HepG2 (cell line): ENCODE data around the gene ZFHX3. TPM values are rescaled to one million over a fixed set of nuclear protein-coding genes. Genes with fewer than 3 reads are reported as not detected.

Experiments
- ATAC-seq: fragments of 200-7000 bp; cut with Tn5 transposase; 3 replicates; pipeline ENCODE4 v1.9.1; 2020; ENCODE audit warnings: mild to moderate bottlenecking, moderate library complexity
- BruUV-seq: library from RNA; stranded (reverse); fragments of 400-500 nt; replicated peaks from 2 replicates; lab custom pipeline; 2021; lab: Mats Ljungman, UMichigan
- CTCF ChIA-PET: fragments of 300-600 bp; formaldehyde crosslinking; extraction: SDS; loops from one replicate; lab custom pipeline; 2021; ENCODE audit warnings: low total read pairs, inconsistent platforms, low intra/inter-chr PET ratio; lab: Yijun Ruan, JAX
- POLR2A ChIA-PET: fragments of 350-600 bp; sonication (Branson Sonifier 250); formaldehyde crosslinking; loops from one replicate; lab custom pipeline; 2020; ENCODE audit warnings: antibody characterized with exemption, inconsistent platforms; lab: Yijun Ruan, JAX
- DNase-seq: peaks from one replicate; pipeline ENCODE4 v3.0.0-alpha.2; 2015; ENCODE audit warnings: low spot score
- FAIRE-seq: peaks from 3 replicates; lab custom pipeline; 2011; peaks lifted over from hg19 to GRCh38; lab: Jason Lieb, UNC
- H2AFZ ChIP-seq: one replicate; pipeline ENCODE4 v1.6.1; 2011; ENCODE audit warnings: low read length, inconsistent platforms
- H3K27ac ChIP-seq: fragments of 300-600 bp; 3 replicates; pipeline ENCODE4 v1.8.0; 2011; ENCODE audit warnings: mixed run types, mild to moderate bottlenecking, mixed read lengths, low read length, inconsistent platforms; ENCODE audit not compliant: insufficient read depth; ENCODE audit errors: extremely low read length
- H3K27me3 ChIP-seq, 2 experiments: fragments of 200-600 bp in 1 of 2; 2 replicates in 1 of 2; 3 replicates in 1 of 2; pipeline versions ENCODE4 v1.6.0 to v1.8.0; 2011; ENCODE audit warnings: low read length in 2 of 2, mild to moderate bottlenecking in 2 of 2, moderate library complexity in 2 of 2, inconsistent platforms in 1 of 2; ENCODE audit not compliant: insufficient read depth in 2 of 2, control insufficient read depth in 1 of 2
- H3K36me3 ChIP-seq, 2 experiments: fragments of 200-600 bp in 1 of 2; replicated peaks in 1 of 2; 2 replicates in 1 of 2; 3 replicates in 1 of 2; pipeline versions ENCODE4 v1.5.1 to v1.8.0; 2011; ENCODE audit warnings: low read length in 2 of 2, inconsistent platforms in 1 of 2; ENCODE audit not compliant: insufficient read depth in 2 of 2, control insufficient read depth in 1 of 2
- H3K4me1 ChIP-seq: 2 replicates; pipeline ENCODE4 v1.5.1; 2012; ENCODE audit warnings: low read length, inconsistent platforms; ENCODE audit not compliant: insufficient read depth
- H3K4me2 ChIP-seq: 2 replicates; pipeline ENCODE4 v1.6.0; 2011; ENCODE audit warnings: low read depth, low read length, inconsistent platforms
- H3K4me3 ChIP-seq, 3 experiments: fragments of 200-600 bp in 1 of 3; sonication (generic), shearing (Covaris generic) in 1 of 3; replicated peaks in 1 of 3; 2 replicates each; pipeline ENCODE4 v1.5.1; 2011 to 2016; ENCODE audit warnings: low read length in 3 of 3, inconsistent platforms in 2 of 3, low read depth in 2 of 3, mild to moderate bottlenecking in 2 of 3, control low read depth in 1 of 3, mixed read lengths in 1 of 3; ENCODE audit not compliant: insufficient read depth in 1 of 3
- H3K79me2 ChIP-seq: one replicate; pipeline ENCODE4 v1.6.1; 2011; ENCODE audit warnings: low read length, inconsistent platforms; ENCODE audit not compliant: insufficient read depth
- H3K9ac ChIP-seq: 2 replicates; pipeline ENCODE4 v1.6.0; 2011; ENCODE audit warnings: mild to moderate bottlenecking, low read depth, low read length, inconsistent platforms; ENCODE audit not compliant: insufficient read depth
- H3K9me3 ChIP-seq: 2 replicates; pipeline ENCODE4 v1.5.1; 2012; ENCODE audit warnings: mild to moderate bottlenecking, low read length
- H4K20me1 ChIP-seq: 2 replicates; pipeline ENCODE4 v1.6.0; 2011; ENCODE audit warnings: inconsistent platforms, mild to moderate bottlenecking, low read length, moderate library complexity; ENCODE audit not compliant: insufficient read depth
- CBFB ChIP-seq: sonication (generic); formaldehyde crosslinking; IDR thresholded peaks from 2 replicates; pipeline ENCODE4 v1.4.0; 2020; ENCODE audit warnings: missing genetic modification reagents
- KLF9 ChIP-seq: IDR thresholded peaks from 2 replicates; pipeline ENCODE4 v1.6.1; 2016; ENCODE audit warnings: low read depth
- TBX2 ChIP-seq: sonication (generic); formaldehyde crosslinking; IDR thresholded peaks from 2 replicates; pipeline ENCODE4 v1.5.0; 2020; ENCODE audit warnings: missing genetic modification reagents, mild to moderate bottlenecking, borderline replicate concordance
- ZNF296 ChIP-seq: sonication (generic); formaldehyde crosslinking; conservative IDR thresholded peaks from 2 replicates; pipeline ENCODE4 v1.5.0; 2020; ENCODE audit warnings: mild to moderate bottlenecking, missing genetic modification reagents
- WGBS: methylation state at CpG from one replicate; pipeline ENCODE4 v1.1.6; 2017; ENCODE audit warnings: low lambda C conversion rate; 5-methylcytosine and 5-hydroxymethylcytosine counted together
- in situ Hi-C: cut with HindIII; loops from 2 replicates; pipeline ENCODE4 v1.10.0; 2017; ENCODE audit warnings: low pct_unique_long_range_greater_than_20kb; ENCODE audit not compliant: extremely low pct_ligation_motif_present
- intact Hi-C: fragments of 100-400 bp; cut with micrococcal nuclease; formaldehyde crosslinking; loops from one replicate; pipeline ENCODE4 v1.10.0; 2022; ENCODE audit not compliant: unreplicated experiment
- polyA plus RNA-seq, 8 experiments: library from polyadenylated mRNA; depleted of rRNA in 3 of 8; stranded (reverse) in 7 of 8; unstranded in 1 of 8; fragments of >200 nt; fragmentation: Illumina TruSeq in 4 of 8; extraction: Trizol in 4 of 8; gene quantifications; 2 replicates each; pipeline versions ENCODE4 v1.2.1 to v1.2.3, GENCODE V29; 2011 to 2016; ENCODE audit warnings: low read depth in 4 of 8, missing spikeins in 1 of 8, mixed read lengths in 1 of 8; ENCODE audit not compliant: insufficient read depth in 1 of 8
- total RNA-seq, 5 experiments: library from RNA; depleted of rRNA; stranded (reverse); fragments of >200 nt; fragmentation: Illumina TruSeq; extraction: Trizol; gene quantifications; 2 replicates each; pipeline ENCODE4 v1.2.3, GENCODE V29; 2016; ENCODE audit warnings: low read depth in 1 of 5
- TF ChIP-seq, protein P1 (sequence below): sonication (generic); formaldehyde crosslinking; IDR thresholded peaks from 2 replicates; pipeline ENCODE4 v1.5.0; 2020; ENCODE audit warnings: missing genetic modification reagents
- TF ChIP-seq, protein P2 (sequence below): IDR thresholded peaks from 2 replicates; pipeline ENCODE4 v1.6.1; 2012; ENCODE audit warnings: inconsistent platforms
- TF ChIP-seq, protein P3 (sequence below): sonication (generic); formaldehyde crosslinking; IDR thresholded peaks from 2 replicates; pipeline ENCODE4 v1.4.0; 2020; ENCODE audit warnings: low read depth, mild to moderate bottlenecking, missing genetic modification reagents
- TF ChIP-seq, protein P4 (sequence below): sonication (generic); formaldehyde crosslinking; IDR thresholded peaks from 2 replicates; pipeline ENCODE4 v1.5.1; 2020; ENCODE audit warnings: mild to moderate bottlenecking, missing genetic modification reagents, borderline replicate concordance
- TF ChIP-seq, protein P5 (sequence below): IDR thresholded peaks from 2 replicates; pipeline ENCODE4 v1.6.1; 2016; ENCODE audit warnings: missing genetic modification reagents, missing compliant biosample characterization
- TF ChIP-seq, protein P6 (sequence below): sonication (generic); formaldehyde crosslinking; IDR thresholded peaks from 2 replicates; pipeline ENCODE4 v1.4.0; 2020; ENCODE audit warnings: missing genetic modification reagents, mild to moderate bottlenecking, borderline replicate concordance
- TF ChIP-seq, protein P7 (sequence below): sonication (generic); formaldehyde crosslinking; IDR thresholded peaks from 2 replicates; pipeline ENCODE4 v1.9.0; 2022; ENCODE audit warnings: missing genetic modification reagents, mild to moderate bottlenecking, borderline replicate concordance

Gene ZFHX3
- total and polyA plus RNA-seq, 2 of the 13 experiments (the other 11 are each of a cell fraction or from before 2014, with no cell fraction given) = 5.0 to 6.0 TPM

DNA sequence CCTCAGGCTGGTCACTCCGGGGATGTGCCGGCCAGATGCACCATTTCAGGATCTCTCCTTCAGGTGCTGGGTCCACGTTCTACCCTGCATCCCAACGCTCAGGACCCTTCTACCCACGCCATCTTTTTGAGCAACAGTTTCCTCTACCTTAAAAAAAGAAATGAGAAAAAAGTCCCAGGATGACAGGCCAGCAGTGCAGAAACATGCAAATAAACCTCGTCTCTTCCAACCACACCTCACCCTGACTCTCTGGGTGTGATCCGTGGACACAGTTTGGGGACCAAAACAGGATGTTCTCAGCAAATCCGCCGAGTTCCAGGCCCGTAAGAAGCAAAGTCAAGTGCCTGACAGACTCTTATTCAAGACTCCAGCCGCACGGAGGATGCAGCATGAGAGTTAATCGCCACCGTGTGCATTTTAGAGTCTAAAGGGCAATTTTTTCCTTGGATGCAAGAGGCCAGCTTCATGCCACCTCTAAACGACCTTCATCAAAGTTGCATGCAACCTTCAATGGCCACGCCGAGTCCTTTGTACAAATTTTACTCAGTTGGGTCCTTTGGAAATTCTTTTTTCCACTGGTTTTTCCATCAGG is 99.6 kb downstream of the ZFHX3 start:
- CTCF ChIA-PET = interaction anchor here (0.5 to 1.1 kb wide), 2 partner anchors 13 to 116 kb away, joined by 3 read pairs; no protein-coding TSS in a partner anchor
- H3K4me3 ChIP-seq = no peak overlapping the region
- POLR2A ChIA-PET = no interaction called here
- ATAC-seq (no peak), FAIRE-seq (peak; percentile 8), DNase-seq (no peak)
- intact Hi-C loops = loop anchor here (1.0 kb wide), 2 partner anchors 71 to 116 kb away; no protein-coding TSS in a partner anchor
- TSS peak; percentile 20 for BruUV-seq
- H3K9ac ChIP-seq = no peak overlapping the region
- H3K9me3 ChIP-seq = no peaks in the 10 kb centered on the region
- in situ Hi-C loops = loop anchor here (5.0 kb wide), 1 partner anchor 99 kb away; the partner anchor contains the start of gene ZFHX3
- peak overlapping the region; percentile 46; the same call in 1 of the 2 replicates for H3K4me2 ChIP-seq
- no peaks in the 10 kb centered on the region for H3K27me3 ChIP-seq
- H3K79me2 ChIP-seq = peaks cover 53% of the 10 kb centered on the region
- peaks cover 34 to 70% of the 10 kb centered on the region in 2 experiments for H3K36me3 ChIP-seq
- H4K20me1 ChIP-seq = peaks cover 13% of the 10 kb centered on the region; the same call in 1 of the 2 replicates
- WGBS = 80% methylated on average over 17 of the region's 17 CpGs
- no peak overlapping the region for H2AFZ ChIP-seq
- peaks cover 36% of the 10 kb centered on the region for H3K4me1 ChIP-seq
- H3K27ac ChIP-seq = peak overlapping the region; percentile 31
- TF ChIP-seq ZNF296 = no peak
- peak; percentile 6; the same call in 1 of the 2 replicates for TF ChIP-seq CBFB (CRISPR knock-in tag)
- TF ChIP-seq, protein P1, sequence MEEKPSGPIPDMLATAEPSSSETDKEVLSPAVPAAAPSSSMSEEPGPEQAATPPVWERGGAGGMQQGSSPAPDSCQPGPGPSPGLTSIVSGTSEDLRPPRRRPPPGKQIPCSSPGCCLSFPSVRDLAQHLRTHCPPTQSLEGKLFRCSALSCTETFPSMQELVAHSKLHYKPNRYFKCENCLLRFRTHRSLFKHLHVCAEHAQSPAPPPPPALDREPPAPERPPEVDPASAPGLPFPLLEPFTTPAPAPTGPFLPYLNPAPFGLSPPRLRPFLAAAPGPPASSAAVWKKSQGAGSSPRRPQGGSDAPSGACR = peak; percentile 34; the same call in 1 of the 2 replicates
- TF ChIP-seq, protein P2, sequence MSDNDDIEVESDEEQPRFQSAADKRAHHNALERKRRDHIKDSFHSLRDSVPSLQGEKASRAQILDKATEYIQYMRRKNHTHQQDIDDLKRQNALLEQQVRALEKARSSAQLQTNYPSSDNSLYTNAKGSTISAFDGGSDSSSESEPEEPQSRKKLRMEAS = no peak
- TF ChIP-seq, protein P3, sequence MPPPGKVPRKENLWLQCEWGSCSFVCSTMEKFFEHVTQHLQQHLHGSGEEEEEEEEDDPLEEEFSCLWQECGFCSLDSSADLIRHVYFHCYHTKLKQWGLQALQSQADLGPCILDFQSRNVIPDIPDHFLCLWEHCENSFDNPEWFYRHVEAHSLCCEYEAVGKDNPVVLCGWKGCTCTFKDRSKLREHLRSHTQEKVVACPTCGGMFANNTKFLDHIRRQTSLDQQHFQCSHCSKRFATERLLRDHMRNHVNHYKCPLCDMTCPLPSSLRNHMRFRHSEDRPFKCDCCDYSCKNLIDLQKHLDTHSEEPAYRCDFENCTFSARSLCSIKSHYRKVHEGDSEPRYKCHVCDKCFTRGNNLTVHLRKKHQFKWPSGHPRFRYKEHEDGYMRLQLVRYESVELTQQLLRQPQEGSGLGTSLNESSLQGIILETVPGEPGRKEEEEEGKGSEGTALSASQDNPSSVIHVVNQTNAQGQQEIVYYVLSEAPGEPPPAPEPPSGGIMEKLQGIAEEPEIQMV = no peak
- TF ChIP-seq, protein P4, sequence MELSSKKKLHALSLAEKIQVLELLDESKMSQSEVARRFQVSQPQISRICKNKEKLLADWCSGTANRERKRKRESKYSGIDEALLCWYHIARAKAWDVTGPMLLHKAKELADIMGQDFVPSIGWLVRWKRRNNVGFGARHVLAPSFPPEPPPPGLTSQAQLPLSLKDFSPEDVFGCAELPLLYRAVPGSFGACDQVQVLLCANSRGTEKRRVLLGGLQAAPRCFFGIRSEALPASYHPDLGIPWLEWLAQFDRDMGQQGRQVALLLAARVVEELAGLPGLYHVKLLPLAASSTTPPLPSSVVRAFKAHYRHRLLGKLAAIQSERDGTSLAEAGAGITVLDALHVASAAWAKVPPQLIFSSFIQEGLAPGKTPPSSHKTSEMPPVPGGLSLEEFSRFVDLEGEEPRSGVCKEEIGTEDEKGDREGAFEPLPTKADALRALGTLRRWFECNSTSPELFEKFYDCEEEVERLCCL (CRISPR knock-in tag) = 0 out of 2 replicates have a peak, but pooled peaks have one; percentile 23
- TF ChIP-seq, protein P5, sequence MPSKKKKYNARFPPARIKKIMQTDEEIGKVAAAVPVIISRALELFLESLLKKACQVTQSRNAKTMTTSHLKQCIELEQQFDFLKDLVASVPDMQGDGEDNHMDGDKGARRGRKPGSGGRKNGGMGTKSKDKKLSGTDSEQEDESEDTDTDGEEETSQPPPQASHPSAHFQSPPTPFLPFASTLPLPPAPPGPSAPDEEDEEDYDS (CRISPR knock-in tag) = peak; percentile 2; the same call in 1 of the 2 replicates
- TF ChIP-seq, protein P6, sequence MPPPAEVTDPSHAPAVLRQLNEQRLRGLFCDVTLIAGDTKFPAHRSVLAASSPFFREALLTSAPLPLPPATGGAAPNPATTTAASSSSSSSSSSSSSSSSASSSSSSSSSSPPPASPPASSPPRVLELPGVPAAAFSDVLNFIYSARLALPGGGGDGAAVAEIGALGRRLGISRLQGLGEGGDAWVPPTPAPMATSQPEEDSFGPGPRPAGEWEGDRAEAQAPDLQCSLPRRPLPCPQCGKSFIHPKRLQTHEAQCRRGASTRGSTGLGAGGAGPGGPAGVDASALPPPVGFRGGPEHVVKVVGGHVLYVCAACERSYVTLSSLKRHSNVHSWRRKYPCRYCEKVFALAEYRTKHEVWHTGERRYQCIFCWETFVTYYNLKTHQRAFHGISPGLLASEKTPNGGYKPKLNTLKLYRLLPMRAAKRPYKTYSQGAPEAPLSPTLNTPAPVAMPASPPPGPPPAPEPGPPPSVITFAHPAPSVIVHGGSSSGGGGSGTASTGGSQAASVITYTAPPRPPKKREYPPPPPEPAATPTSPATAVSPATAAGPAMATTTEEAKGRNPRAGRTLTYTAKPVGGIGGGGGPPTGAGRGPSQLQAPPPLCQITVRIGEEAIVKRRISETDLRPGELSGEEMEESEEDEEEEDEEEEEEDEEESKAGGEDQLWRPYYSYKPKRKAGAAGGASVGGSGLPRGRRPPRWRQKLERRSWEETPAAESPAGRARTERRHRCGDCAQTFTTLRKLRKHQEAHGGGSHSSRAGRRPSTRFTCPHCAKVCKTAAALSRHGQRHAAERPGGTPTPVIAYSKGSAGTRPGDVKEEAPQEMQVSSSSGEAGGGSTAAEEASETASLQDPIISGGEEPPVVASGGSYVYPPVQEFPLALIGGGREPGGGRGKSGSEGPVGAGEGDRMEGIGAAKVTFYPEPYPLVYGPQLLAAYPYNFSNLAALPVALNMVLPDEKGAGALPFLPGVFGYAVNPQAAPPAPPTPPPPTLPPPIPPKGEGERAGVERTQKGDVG = peak; percentile 76; the same call in 1 of the 2 replicates
- 0 out of 2 replicates have a peak, but pooled peaks have one; percentile 58 for TF ChIP-seq TBX2 (CRISPR knock-in tag)
- TF ChIP-seq, protein P7, sequence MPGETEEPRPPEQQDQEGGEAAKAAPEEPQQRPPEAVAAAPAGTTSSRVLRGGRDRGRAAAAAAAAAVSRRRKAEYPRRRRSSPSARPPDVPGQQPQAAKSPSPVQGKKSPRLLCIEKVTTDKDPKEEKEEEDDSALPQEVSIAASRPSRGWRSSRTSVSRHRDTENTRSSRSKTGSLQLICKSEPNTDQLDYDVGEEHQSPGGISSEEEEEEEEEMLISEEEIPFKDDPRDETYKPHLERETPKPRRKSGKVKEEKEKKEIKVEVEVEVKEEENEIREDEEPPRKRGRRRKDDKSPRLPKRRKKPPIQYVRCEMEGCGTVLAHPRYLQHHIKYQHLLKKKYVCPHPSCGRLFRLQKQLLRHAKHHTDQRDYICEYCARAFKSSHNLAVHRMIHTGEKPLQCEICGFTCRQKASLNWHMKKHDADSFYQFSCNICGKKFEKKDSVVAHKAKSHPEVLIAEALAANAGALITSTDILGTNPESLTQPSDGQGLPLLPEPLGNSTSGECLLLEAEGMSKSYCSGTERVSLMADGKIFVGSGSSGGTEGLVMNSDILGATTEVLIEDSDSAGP (CRISPR knock-in tag) = peak; percentile 69; the same call in 1 of the 2 replicates
- TF ChIP-seq KLF9 = 0 out of 2 replicates have a peak, but pooled peaks have one; percentile 1
